H1 (cell line): ENCODE data around the gene GRIK4. TPM values are rescaled to one million over a fixed set of nuclear protein-coding genes. Genes with fewer than 3 reads are reported as not detected.

ENCODE experiments used
- CTCF ChIA-PET: fragments of 300-600 bp; sonication (Branson Sonifier 250); formaldehyde crosslinking; loops from one replicate; lab custom pipeline; 2021; ENCODE audit not compliant: partially characterized antibody; lab: Charles Lee
- POLR2A ChIA-PET: fragments of 300-600 bp; sonication (Branson Sonifier 250); formaldehyde crosslinking; loops from one replicate; lab custom pipeline; 2021; ENCODE audit warnings: inconsistent platforms; ENCODE audit not compliant: partially characterized antibody; lab: Charles Lee
- DNase-seq, 2 experiments: peaks; one replicate each; pipeline versions ENCODE4 v3.0.0 to v3.0.0-alpha.2; 2010 to 2022; ENCODE audit warnings: low spot score in 2 of 2, low read depth in 1 of 2, mixed read lengths in 1 of 2
- FAIRE-seq: peaks from 2 replicates; lab custom pipeline; 2011; peaks lifted over from hg19 to GRCh38; lab: Jason Lieb, UNC
- H2AFZ ChIP-seq: 2 replicates; pipeline ENCODE4 v1.8.1; 2012; ENCODE audit warnings: low read length, inconsistent platforms
- H2AK5ac ChIP-seq: 2 replicates; pipeline ENCODE4 v1.6.1; 2013; ENCODE audit warnings: low read depth, low read length
- H2BK120ac ChIP-seq: replicated peaks from 2 replicates; pipeline ENCODE3; 2013; ENCODE audit warnings: low read depth, low read length, inconsistent platforms
- H2BK12ac ChIP-seq: 2 replicates; pipeline ENCODE4 v1.6.1; 2013; ENCODE audit warnings: low read depth, low read length
- H2BK15ac ChIP-seq: 2 replicates; pipeline ENCODE4 v1.6.1; 2013; ENCODE audit warnings: low read length
- H2BK20ac ChIP-seq: 2 replicates; pipeline ENCODE4 v1.6.1; 2013; ENCODE audit warnings: low read length
- H2BK5ac ChIP-seq: 2 replicates; pipeline ENCODE4 v1.6.1; 2013; ENCODE audit warnings: low read depth, low read length
- H3K14ac ChIP-seq: 2 replicates; pipeline ENCODE4 v1.6.1; 2013; ENCODE audit warnings: inconsistent platforms; ENCODE audit not compliant: insufficient read length
- H3K18ac ChIP-seq: 2 replicates; pipeline ENCODE4 v1.6.1; 2013; ENCODE audit warnings: low read length; ENCODE audit errors: extremely low read depth
- H3K23ac ChIP-seq: 2 replicates; pipeline ENCODE4 v1.6.1; 2013; ENCODE audit warnings: inconsistent platforms; ENCODE audit not compliant: insufficient read length
- H3K23me2 ChIP-seq: 2 replicates; pipeline ENCODE4 v1.6.1; 2013; ENCODE audit warnings: low read depth, low read length
- H3K27ac ChIP-seq: 2 replicates; pipeline ENCODE4 v1.6.1; 2011; ENCODE audit warnings: low read depth, low read length, inconsistent platforms
- H3K27me3 ChIP-seq, 4 experiments: replicated peaks in 1 of 4; 1 replicate in 1 of 4; 2 replicates in 3 of 4; pipeline versions ENCODE4 v1.6.1 to v1.8.1; 2011 to 2013; ENCODE audit warnings: low read length in 3 of 4, mild to moderate bottlenecking in 3 of 4, inconsistent platforms in 2 of 4, mixed read lengths in 2 of 4, moderate library complexity in 1 of 4; ENCODE audit not compliant: control insufficient read depth in 3 of 4, insufficient read depth in 3 of 4; ENCODE audit errors: extremely low read depth in 1 of 4
- H3K36me3 ChIP-seq, 4 experiments: 2 replicates each; pipeline versions ENCODE4 v1.6.1 to v1.8.1; 2011 to 2013; ENCODE audit warnings: mild to moderate bottlenecking in 4 of 4, low read length in 3 of 4, moderate library complexity in 2 of 4, control low read depth in 1 of 4, inconsistent platforms in 1 of 4; ENCODE audit not compliant: insufficient read depth in 4 of 4, control insufficient read depth in 2 of 4
- H3K4ac ChIP-seq: replicated peaks from 2 replicates; pipeline ENCODE3; 2013; ENCODE audit warnings: low read length, low read depth, mixed read lengths, inconsistent platforms; ENCODE audit not compliant: insufficient read length
- H3K4me1 ChIP-seq, 4 experiments: replicated peaks in 1 of 4; 1 replicate in 1 of 4; 2 replicates in 3 of 4; pipeline versions ENCODE4 v1.6.1 to v1.8.1; 2011 to 2013; ENCODE audit warnings: low read length in 3 of 4, inconsistent platforms in 2 of 4, mixed read lengths in 1 of 4; ENCODE audit not compliant: insufficient read depth in 4 of 4, control insufficient read depth in 3 of 4
- H3K4me2 ChIP-seq, 2 experiments: 2 replicates each; pipeline versions ENCODE4 v1.6.1 to v1.8.1; 2011 to 2013; ENCODE audit warnings: low read depth in 2 of 2, low read length in 2 of 2, control low read depth in 1 of 2, inconsistent platforms in 1 of 2, mild to moderate bottlenecking in 1 of 2; ENCODE audit not compliant: insufficient read depth in 1 of 2
- H3K4me3 ChIP-seq, 4 experiments: fragments of 200-600, 300-600 bp in 1 of 4; sonication (generic), shearing (Covaris generic), sonication (Bioruptor Twin) in 1 of 4; 2 replicates each; pipeline versions ENCODE4 v1.5.1 to v1.8.1; 2011 to 2016; ENCODE audit warnings: low read length in 4 of 4, low read depth in 3 of 4, control low read depth in 2 of 4, inconsistent platforms in 2 of 4, mild to moderate bottlenecking in 2 of 4, mixed read lengths in 1 of 4, moderate library complexity in 1 of 4; ENCODE audit not compliant: insufficient read depth in 2 of 4; ENCODE audit errors: extremely low read depth in 1 of 4
- H3K56ac ChIP-seq: replicated peaks from 2 replicates; pipeline ENCODE3; 2013; ENCODE audit warnings: low read depth, mild to moderate bottlenecking, mixed read lengths, low read length, inconsistent platforms; ENCODE audit not compliant: insufficient read length
- H3K79me1 ChIP-seq: 2 replicates; pipeline ENCODE4 v1.6.1; 2013; ENCODE audit warnings: low read depth, low read length, control low read depth
- H3K79me2 ChIP-seq, 2 experiments: 2 replicates each; pipeline versions ENCODE4 v1.6.1 to v1.8.1; 2012 to 2013; ENCODE audit warnings: low read length in 2 of 2, mild to moderate bottlenecking in 2 of 2, inconsistent platforms in 1 of 2; ENCODE audit not compliant: insufficient read depth in 2 of 2, control insufficient read depth in 1 of 2
- H3K9ac ChIP-seq, 4 experiments: replicated peaks in 1 of 4; 1 replicate in 1 of 4; 2 replicates in 3 of 4; pipeline versions ENCODE4 v1.6.1 to v1.8.1; 2011 to 2013; ENCODE audit warnings: low read depth in 3 of 4, low read length in 3 of 4, control low read depth in 2 of 4, mild to moderate bottlenecking in 2 of 4, moderate library complexity in 2 of 4, inconsistent platforms in 1 of 4; ENCODE audit errors: extremely low read depth in 1 of 4
- H3K9me3 ChIP-seq, 2 experiments: 2 replicates each; pipeline versions ENCODE4 v1.6.1 to v1.8.1; 2012 to 2013; ENCODE audit warnings: mild to moderate bottlenecking in 2 of 2, moderate library complexity in 2 of 2, control low read depth in 1 of 2, inconsistent platforms in 1 of 2, low read depth in 1 of 2, low read length in 1 of 2, mixed read lengths in 1 of 2; ENCODE audit not compliant: insufficient read depth in 2 of 2
- H4K20me1 ChIP-seq, 2 experiments: replicated peaks in 1 of 2; 2 replicates each; pipeline versions ENCODE3 to v1.8.1; 2011 to 2013; ENCODE audit warnings: inconsistent platforms in 2 of 2, low read length in 2 of 2, mild to moderate bottlenecking in 1 of 2; ENCODE audit not compliant: insufficient read depth in 2 of 2, control insufficient read depth in 1 of 2
- H4K5ac ChIP-seq: 2 replicates; pipeline ENCODE4 v1.6.1; 2013; ENCODE audit warnings: low read length, low read depth, mixed read lengths, inconsistent platforms; ENCODE audit not compliant: insufficient read length
- H4K8ac ChIP-seq: 2 replicates; pipeline ENCODE4 v1.8.0; 2013; ENCODE audit warnings: mild to moderate bottlenecking, moderate library complexity, low read length, inconsistent platforms; ENCODE audit not compliant: insufficient read depth; ENCODE audit errors: extremely low read depth
- H4K91ac ChIP-seq: replicated peaks from 2 replicates; pipeline ENCODE3; 2013; ENCODE audit warnings: low read length, mixed read lengths, inconsistent platforms; ENCODE audit not compliant: insufficient read length
- TAF1 ChIP-seq: IDR thresholded peaks from 2 replicates; pipeline ENCODE4 v1.6.1; 2011; ENCODE audit warnings: mild to moderate bottlenecking, low read depth, low read length
- WGBS, 2 experiments: shearing (Covaris generic) in 1 of 2; methylation state at CpG; one replicate each; pipeline versions ENCODE4 v1.1.6 to v1.1.7; 2013 to 2015; ENCODE audit warnings: low lambda C conversion rate in 2 of 2, mixed read lengths in 2 of 2, inconsistent platforms in 1 of 2, low coverage in 1 of 2, missing lambda C conversion rate in 1 of 2; ENCODE audit not compliant: insufficient replicate concordance in 2 of 2, insufficient coverage in 1 of 2, insufficient read length in 1 of 2; ENCODE audit errors: extremely low coverage in 1 of 2, missing lambda C conversion rate in 1 of 2; 5-methylcytosine and 5-hydroxymethylcytosine counted together
- polyA plus RNA-seq, 7 experiments: library from polyadenylated mRNA; depleted of rRNA in 3 of 7; stranded (reverse) in 5 of 7; unstranded in 2 of 7; fragments of >200 nt in 5 of 7; fragments of 200-250 nt in 2 of 7; gene quantifications; 1 replicate in 5 of 7; 2 replicates in 1 of 7; 4 replicates in 1 of 7; pipeline versions ENCODE4 v1.2.1 to v1.2.3, GENCODE V29; 2011 to 2013; ENCODE audit warnings: missing spikeins in 2 of 7, mixed read lengths in 2 of 7
- total RNA-seq: library from RNA; stranded (reverse); fragmentation: NEBNext Ultra II Directional; extraction: Animal tissue kit (Norgen Biotek cat#: 25700); gene quantifications from 2 replicates; pipeline ENCODE4 v1.2.1, GENCODE V29; 2021

Gene GRIK4
- total and polyA plus RNA-seq, 2 of the 8 experiments (the other 6 are each of a cell fraction or from before 2014, with no cell fraction given): 1.2 to 2.9 TPM

- CTCF ChIA-PET: interaction anchor here (0.7 to 11.6 kb wide), 9 partner anchors 9 to 135 kb away, joined by 3 to 111 read pairs (median 4); no protein-coding TSS in a partner anchor
- no peak overlapping the region for H2BK5ac ChIP-seq
- TF ChIP-seq TAF1: no peak
These were observed 134.1 kb downstream of the GRIK4 start for GRCh38 chr11:120645639-120646038.

More at GRCh38 chr11:120645639-120646038, 134.1 kb downstream of the GRIK4 start:
- Histone ChIP-seq H3K79me1 (no peaks in the 10 kb centered on the region), H3K9ac (no peak overlapping the region), H3K4me3 (peak overlapping the region in 2 of 4 experiments; percentile 1 to 24; a peak in 1 of 8 replicates), H2BK20ac (no peak overlapping the region), H3K4me1 (peaks cover 7 to 20% (median 11%) of the 10 kb centered on the region in 4 experiments), H3K23me2 (no peaks in the 10 kb centered on the region), H3K18ac (no peak overlapping the region), H2BK12ac (0 out of 2 replicates have a peak overlapping the region, but pooled peaks have one; percentile 82), H4K8ac (no peak overlapping the region), H2AFZ (no peak overlapping the region), H3K56ac (no peak overlapping the region), H3K27ac (no peak overlapping the region), H3K23ac (no peak overlapping the region), H4K20me1 (peaks cover 7 to 33% of the 10 kb centered on the region in 2 experiments), H3K14ac (no peak overlapping the region), H3K4ac (no peak overlapping the region), H4K91ac (no peak overlapping the region), H3K4me2 (peak overlapping the region; percentile 38 to 47), H3K27me3 (peaks cover 52 to 92% (median 82%) of the 10 kb centered on the region in 4 experiments), H2AK5ac (peak overlapping the region; percentile 29; the same call in 1 of the 2 replicates), H2BK15ac (no peak overlapping the region), H4K5ac (no peak overlapping the region), H3K9me3 (no peaks in the 10 kb centered on the region), H3K36me3 (no peaks in the 10 kb centered on the region), H2BK120ac (no peak overlapping the region), H3K79me2 (no peaks in the 10 kb centered on the region)
- FAIRE-seq (peak; percentile 7), DNase-seq (peak; percentile 86 to 90)
- WGBS, 2 experiments: 3% methylated on average over 12 of the region's 12 CpGs; no CpG with 5 or more reads in 1 of the 2 experiments
- POLR2A ChIA-PET: interaction anchor here (0.9 kb wide), 1 partner anchor 14 kb away, joined by 4 read pairs; no protein-coding TSS in a partner anchor
